CD14-positive monocyte (primary cell): ENCODE results near the gene FLRT3. TPM values are rescaled to one million over a fixed set of nuclear protein-coding genes. Genes with fewer than 3 reads are reported as not detected.

Experiments
- DNase-seq, 3 donors: peaks; one replicate each; pipeline ENCODE4 v3.0.0-alpha.2; 2011 to 2022
- H2AFZ ChIP-seq: 2 replicates; pipeline ENCODE4 v1.6.0; 2012; ENCODE audit warnings: mild to moderate bottlenecking, low read depth, low read length, inconsistent platforms; ENCODE audit not compliant: insufficient read depth, poor library complexity, severe bottlenecking
- H3K27ac ChIP-seq, 2 donors: 1 replicate in 1 of 2; 2 replicates in 1 of 2; pipeline ENCODE4 v1.5.1; 2012 to 2013; ENCODE audit warnings: low read length in 2 of 2, control low read depth in 1 of 2, inconsistent platforms in 1 of 2, low read depth in 1 of 2, mild to moderate bottlenecking in 1 of 2
- H3K27me3 ChIP-seq, 2 donors: one replicate each; pipeline versions ENCODE4 v1.6.0 to v1.6.1; 2011 to 2013; ENCODE audit warnings: low read length in 2 of 2; ENCODE audit not compliant: control insufficient read depth in 2 of 2, insufficient read depth in 2 of 2
- H3K36me3 ChIP-seq, 2 donors: replicated peaks in 1 of 2; 1 replicate in 1 of 2; 2 replicates in 1 of 2; pipeline versions ENCODE4 v1.5.1 to v1.6.1; 2012 to 2013; ENCODE audit warnings: low read length in 2 of 2, control low read depth in 1 of 2, inconsistent platforms in 1 of 2, mild to moderate bottlenecking in 1 of 2; ENCODE audit not compliant: insufficient read depth in 2 of 2, control insufficient read depth in 1 of 2
- H3K4me1 ChIP-seq, 2 donors: 1 replicate in 1 of 2; 2 replicates in 1 of 2; pipeline versions ENCODE4 v1.5.1 to v1.6.1; 2012 to 2013; ENCODE audit warnings: low read length in 2 of 2, control low read depth in 1 of 2, inconsistent platforms in 1 of 2, mild to moderate bottlenecking in 1 of 2, moderate library complexity in 1 of 2; ENCODE audit not compliant: insufficient read depth in 2 of 2, control insufficient read depth in 1 of 2
- H3K4me2 ChIP-seq: replicated peaks from 2 replicates; pipeline ENCODE3; 2012; ENCODE audit warnings: low read length, moderate library complexity, mild to moderate bottlenecking; ENCODE audit not compliant: poor library complexity, severe bottlenecking; ENCODE audit errors: extremely low read depth
- H3K4me3 ChIP-seq, 3 experiments: fragments of 200-600 bp in 1 of 3; sonication (generic) in 1 of 3; replicated peaks in 1 of 3; 1 replicate in 2 of 3; 2 replicates in 1 of 3; pipeline ENCODE4 v1.5.1; 2011 to 2013; ENCODE audit warnings: low read length in 3 of 3, mild to moderate bottlenecking in 3 of 3, control low read depth in 2 of 3, low read depth in 2 of 3, inconsistent platforms in 1 of 3, moderate library complexity in 1 of 3
- H3K79me2 ChIP-seq: 2 replicates; pipeline ENCODE4 v1.6.0; 2012; ENCODE audit warnings: mild to moderate bottlenecking, control low read depth, inconsistent platforms, low read length, moderate library complexity; ENCODE audit not compliant: insufficient read depth
- H3K9ac ChIP-seq: 2 replicates; pipeline ENCODE4 v1.6.0; 2017; ENCODE audit warnings: low read length, mild to moderate bottlenecking; ENCODE audit not compliant: insufficient read depth, poor library complexity, severe bottlenecking
- H3K9me3 ChIP-seq, 2 donors: replicated peaks in 1 of 2; 1 replicate in 1 of 2; 2 replicates in 1 of 2; pipeline versions ENCODE4 v1.5.1 to v1.6.1; 2012 to 2013; ENCODE audit warnings: low read length in 2 of 2, control low read depth in 1 of 2; ENCODE audit not compliant: control insufficient read depth in 1 of 2, insufficient read depth in 1 of 2
- H4K20me1 ChIP-seq: 2 replicates; pipeline ENCODE4 v1.6.0; 2012; ENCODE audit warnings: mild to moderate bottlenecking, low read length, control low read depth, moderate library complexity; ENCODE audit not compliant: insufficient read depth
- H3K27ac Mint-ChIP-seq, 7 donors: one replicate each; pipeline ENCODE4 v1.8.0; 2020; ENCODE audit warnings: mild to moderate bottlenecking in 7 of 7, mixed read lengths in 7 of 7, moderate library complexity in 6 of 7, inconsistent platforms in 2 of 7
- H3K27me3 Mint-ChIP-seq, 3 donors: one replicate each; pipeline ENCODE4 v1.8.0; 2021 to 2022; ENCODE audit warnings: low read depth in 3 of 3, mild to moderate bottlenecking in 3 of 3, mixed read lengths in 3 of 3, moderate library complexity in 3 of 3, inconsistent platforms in 1 of 3
- H3K36me3 Mint-ChIP-seq, 2 donors: one replicate each; pipeline ENCODE4 v1.8.0; 2020; ENCODE audit warnings: mixed read lengths in 2 of 2, inconsistent platforms in 1 of 2, mild to moderate bottlenecking in 1 of 2
- H3K4me1 Mint-ChIP-seq: one replicate; pipeline ENCODE4 v1.8.0; 2020; ENCODE audit warnings: mild to moderate bottlenecking, mixed read lengths
- H3K4me3 Mint-ChIP-seq, 2 donors: one replicate each; pipeline ENCODE4 v1.8.0; 2020; ENCODE audit warnings: mild to moderate bottlenecking in 2 of 2, mixed read lengths in 2 of 2, moderate library complexity in 1 of 2
- H3K9me3 Mint-ChIP-seq, 7 donors: one replicate each; pipeline ENCODE4 v1.8.0; 2020 to 2022; ENCODE audit warnings: mixed read lengths in 7 of 7, mild to moderate bottlenecking in 6 of 7, moderate library complexity in 6 of 7, inconsistent platforms in 2 of 7
- WGBS: methylation state at CpG from one replicate; pipeline ENCODE4 v1.1.5; 2013; ENCODE audit warnings: missing lambda C conversion rate; ENCODE audit not compliant: insufficient coverage; 5-methylcytosine and 5-hydroxymethylcytosine counted together
- intact Hi-C, 2 donors: fragments of 100-400 bp; cut with micrococcal nuclease; formaldehyde crosslinking; loops; one replicate each; pipeline versions ENCODE4 v1.15.0 to v1.15.1; 2023
- polyA plus RNA-seq, 3 donors: library from polyadenylated mRNA; depleted of rRNA in 1 of 3; unstranded in 2 of 3; stranded (reverse) in 1 of 3; fragments of 300-500 nt in 2 of 3; fragments of >200 nt in 1 of 3; fragmentation: Illumina TruSeq in 2 of 3; gene quantifications; 1 replicate in 2 of 3; 2 replicates in 1 of 3; pipeline ENCODE4 v1.2.3, GENCODE V29; 2012 to 2021
- TF ChIP-seq, protein P1 (sequence below): fragments of 200-600 bp; IDR thresholded peaks from one replicate; pipeline ENCODE4 v1.8.0; 2022; ENCODE audit warnings: antibody characterized with exemption, mild to moderate bottlenecking

FLRT3 gene
- polyA plus RNA-seq, 3 donors, result not detected

DNA sequence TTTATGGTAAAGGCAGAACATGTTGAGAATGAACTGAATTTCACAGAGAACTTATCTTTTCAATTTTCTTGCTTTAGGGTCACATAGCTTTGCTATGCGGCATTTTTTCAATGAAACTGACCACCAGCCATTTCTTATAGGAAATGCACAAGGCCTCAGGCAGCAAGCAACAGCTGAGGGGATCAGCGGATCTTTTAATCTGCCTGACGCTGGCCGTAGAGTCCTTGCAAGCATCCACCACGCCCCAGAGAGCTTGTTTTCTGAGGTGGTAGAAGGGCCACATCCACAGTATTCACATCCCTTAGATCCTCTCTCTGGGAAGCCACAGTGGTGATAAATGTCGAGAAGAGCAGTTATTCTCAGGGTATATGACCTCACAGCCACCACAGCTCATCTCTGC, 34.3 kb downstream of the FLRT3 start:
- H3K9me3 ChIP-seq, result peaks cover 0 to 3% of the 10 kb centered on the region in 2 donors
- no peaks in the 10 kb centered on the region for H3K79me2 ChIP-seq
- no peak for DNase-seq
- H3K9me3 Mint-ChIP-seq, result peaks cover 0 to 7% (median 4%) of the 10 kb centered on the region in 7 donors
- whole genome bisulfite sequencing, result 83% methylated on average over 1 of the region's 6 CpGs
- no peaks in the 10 kb centered on the region for H3K36me3 ChIP-seq
- H4K20me1 ChIP-seq, result no peaks in the 10 kb centered on the region
- H3K4me1 ChIP-seq, result no peaks in the 10 kb centered on the region
- no peaks in the 10 kb centered on the region for H3K27me3 ChIP-seq
- H3K4me1 Mint-ChIP-seq, result no peaks in the 10 kb centered on the region
- intact Hi-C loops, result no loop called here
- no peak overlapping the region for H3K27ac Mint-ChIP-seq
- H3K4me2 ChIP-seq, result no peak overlapping the region
- TF ChIP-seq, protein P1, sequence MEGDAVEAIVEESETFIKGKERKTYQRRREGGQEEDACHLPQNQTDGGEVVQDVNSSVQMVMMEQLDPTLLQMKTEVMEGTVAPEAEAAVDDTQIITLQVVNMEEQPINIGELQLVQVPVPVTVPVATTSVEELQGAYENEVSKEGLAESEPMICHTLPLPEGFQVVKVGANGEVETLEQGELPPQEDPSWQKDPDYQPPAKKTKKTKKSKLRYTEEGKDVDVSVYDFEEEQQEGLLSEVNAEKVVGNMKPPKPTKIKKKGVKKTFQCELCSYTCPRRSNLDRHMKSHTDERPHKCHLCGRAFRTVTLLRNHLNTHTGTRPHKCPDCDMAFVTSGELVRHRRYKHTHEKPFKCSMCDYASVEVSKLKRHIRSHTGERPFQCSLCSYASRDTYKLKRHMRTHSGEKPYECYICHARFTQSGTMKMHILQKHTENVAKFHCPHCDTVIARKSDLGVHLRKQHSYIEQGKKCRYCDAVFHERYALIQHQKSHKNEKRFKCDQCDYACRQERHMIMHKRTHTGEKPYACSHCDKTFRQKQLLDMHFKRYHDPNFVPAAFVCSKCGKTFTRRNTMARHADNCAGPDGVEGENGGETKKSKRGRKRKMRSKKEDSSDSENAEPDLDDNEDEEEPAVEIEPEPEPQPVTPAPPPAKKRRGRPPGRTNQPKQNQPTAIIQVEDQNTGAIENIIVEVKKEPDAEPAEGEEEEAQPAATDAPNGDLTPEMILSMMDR, result no peak
- H3K4me3 Mint-ChIP-seq, result no peak overlapping the region
- no peaks in the 10 kb centered on the region for H3K36me3 Mint-ChIP-seq
- H3K27me3 Mint-ChIP-seq, result peaks cover 0 to 2% (median 0%) of the 10 kb centered on the region in 3 donors
- no peak overlapping the region for H3K4me3 ChIP-seq
- no peak overlapping the region for H2AFZ ChIP-seq
- H3K9ac ChIP-seq, result no peak overlapping the region
- H3K27ac ChIP-seq, result no peak overlapping the region

DNA sequence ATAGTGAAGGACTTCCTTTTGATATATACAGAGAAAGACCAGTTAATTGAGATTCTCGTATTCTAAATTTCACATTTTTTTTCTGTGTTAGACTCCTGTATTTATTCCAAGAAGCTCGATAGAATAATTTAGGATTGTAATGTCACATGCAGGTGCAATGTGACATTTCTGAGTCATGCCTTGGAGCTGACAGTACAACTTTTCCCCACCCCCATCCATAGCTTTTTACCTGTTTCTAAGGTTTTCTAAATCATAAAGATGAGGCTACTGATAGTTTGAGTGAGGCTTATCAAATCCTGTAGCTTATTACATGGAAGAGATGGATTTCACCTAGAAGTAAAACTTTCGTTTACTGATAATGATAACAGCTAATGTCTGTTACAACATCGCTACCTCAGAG, 37.6 kb downstream of the FLRT3 start:
- Histone ChIP-seq H4K20me1 (no peaks in the 10 kb centered on the region), H3K36me3 (no peaks in the 10 kb centered on the region), H3K9me3 (peaks cover 0 to 3% of the 10 kb centered on the region in 2 donors), H3K4me1 (no peaks in the 10 kb centered on the region), H3K4me2 (no peak overlapping the region), H3K4me3 (no peak overlapping the region), H3K9ac (no peak overlapping the region), H3K27me3 (no peaks in the 10 kb centered on the region), H2AFZ (no peak overlapping the region), H3K27ac (no peak overlapping the region), H3K79me2 (no peaks in the 10 kb centered on the region)
- TF ChIP-seq, protein P1, result no peak
- peaks cover 0 to 8% (median 5%) of the 10 kb centered on the region in 7 donors for H3K9me3 Mint-ChIP-seq
- H3K27me3 Mint-ChIP-seq, result peaks cover 0 to 2% (median 0%) of the 10 kb centered on the region in 3 donors
- no peaks in the 10 kb centered on the region for H3K4me1 Mint-ChIP-seq
- no peaks in the 10 kb centered on the region for H3K36me3 Mint-ChIP-seq
- intact Hi-C loops, result no loop called here
- no peak for DNase-seq
- H3K27ac Mint-ChIP-seq, result no peak overlapping the region
- H3K4me3 Mint-ChIP-seq, result no peak overlapping the region
- WGBS, result no CpG with 5 or more reads among the region's 4 CpGs
